NK-92 treated with Interleukin-12 subunit alpha and Interleukin-12 subunit beta, amount 100 ng/mL, for 24 hours (cell line): ENCODE results near the gene SREBF1.

Experiments used
- DNase-seq: peaks from one replicate; lab custom pipeline; 2025; lab: John Stamatoyannopoulos, UW

Gene SREBF1

GRCh38 chr17:17836818-17837379 is at the start of gene SREBF1:
Gene SREBF1, minus strand, starts transcription at chr17:17836986. Its CDS starts 169 bp downstream, at chr17:17836817.
- DNase-seq, result peak; percentile 18

GRCh38 chr17:17886226-17886625 is 49.4 kb upstream of the SREBF1 start:
- DNase-seq, result no peak

GRCh38 chr17:17884391-17885357 is 47.9 kb upstream of the SREBF1 start:
- no peak for DNase-seq

- no peak for DNase-seq
Observed at GRCh38 chr17:17883801-17884200, 47.0 kb upstream of the SREBF1 start.

- no peak for DNase-seq
Observed at GRCh38 chr17:17882082-17882581, 45.3 kb upstream of the SREBF1 start.

- DNase-seq, result no peak
Observed at GRCh38 chr17:17880577-17881196, 43.9 kb upstream of the SREBF1 start.

DNA sequence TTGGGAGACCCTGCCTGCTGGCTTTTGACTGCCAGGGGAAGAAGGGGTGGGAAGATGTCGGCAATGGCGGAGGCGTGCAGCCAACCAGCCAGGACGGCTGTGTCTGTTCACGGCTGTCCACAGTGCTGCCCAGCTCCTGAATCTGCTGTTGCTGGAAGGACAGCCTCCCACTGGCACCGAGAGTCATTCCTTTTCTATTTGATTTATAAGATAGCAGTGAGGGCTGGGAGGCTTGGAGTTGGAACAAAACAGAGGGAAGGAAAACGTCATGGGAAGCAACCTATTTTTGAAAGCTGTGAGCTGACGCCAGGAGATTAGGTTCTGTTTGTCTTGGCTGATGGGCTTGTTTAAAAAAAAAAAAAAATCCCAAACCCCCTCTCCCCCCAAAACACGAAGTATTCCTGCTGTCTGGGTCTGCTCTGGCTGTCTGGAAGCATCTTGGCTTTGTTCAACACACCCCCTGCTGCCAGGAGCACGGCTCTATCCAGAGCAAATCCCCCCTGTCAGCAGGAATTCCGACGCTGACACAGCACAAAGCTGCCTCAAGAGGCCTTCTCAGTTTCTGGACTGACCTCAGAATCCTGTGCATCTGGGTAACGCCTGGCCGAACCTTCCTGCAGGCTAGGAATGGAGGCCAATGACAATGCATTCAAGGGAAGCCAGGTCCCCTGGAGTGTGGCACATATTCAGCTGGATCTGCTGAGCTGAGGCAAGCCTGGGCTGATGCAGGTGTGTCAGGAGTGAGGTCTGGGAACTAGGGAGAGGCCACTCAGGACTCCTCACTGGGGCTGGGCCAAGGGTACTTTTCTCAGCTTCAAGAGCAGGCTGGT is 41.0 kb upstream of the SREBF1 start:
- DNase-seq, result no peak

- no peak for DNase-seq
Observed at GRCh38 chr17:17876959-17877528, 40.3 kb upstream of the SREBF1 start.

GRCh38 chr17:17874478-17874877 is 37.7 kb upstream of the SREBF1 start:
- no peak for DNase-seq

DNA sequence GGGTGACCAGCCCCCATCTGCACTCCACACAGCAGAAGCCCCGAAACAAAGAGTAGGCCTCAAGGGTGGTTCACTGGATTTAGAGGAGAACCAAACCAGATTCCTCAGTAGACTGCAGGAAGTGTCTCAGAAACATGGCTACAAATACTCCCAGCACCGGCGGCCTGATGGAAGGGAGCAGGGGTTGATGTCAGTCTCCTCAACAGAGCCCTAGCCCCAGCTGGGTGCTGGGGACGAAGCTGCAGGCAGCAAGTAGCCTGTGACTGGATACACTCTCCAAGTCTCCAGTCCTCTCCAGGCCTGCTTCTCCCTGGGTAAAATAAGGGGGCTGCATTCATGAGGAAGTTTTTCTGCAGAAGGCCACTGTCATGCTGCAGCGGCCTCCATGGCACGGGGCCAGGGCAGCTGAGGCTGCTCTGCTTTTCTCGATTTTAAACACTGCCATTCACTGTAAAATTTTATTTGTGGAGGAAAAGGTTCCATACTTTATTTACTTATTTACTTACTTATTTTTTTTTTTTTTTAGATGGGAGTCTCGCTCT is 36.7 kb upstream of the SREBF1 start:
- no peak for DNase-seq

- DNase-seq, result no peak
Observed at GRCh38 chr17:17872547-17873345, 36.0 kb upstream of the SREBF1 start.

GRCh38 chr17:17871913-17872312 is 35.1 kb upstream of the SREBF1 start:
- no peak for DNase-seq

- DNase-seq, result no peak
Observed at GRCh38 chr17:17870247-17870646, 33.5 kb upstream of the SREBF1 start.

DNA sequence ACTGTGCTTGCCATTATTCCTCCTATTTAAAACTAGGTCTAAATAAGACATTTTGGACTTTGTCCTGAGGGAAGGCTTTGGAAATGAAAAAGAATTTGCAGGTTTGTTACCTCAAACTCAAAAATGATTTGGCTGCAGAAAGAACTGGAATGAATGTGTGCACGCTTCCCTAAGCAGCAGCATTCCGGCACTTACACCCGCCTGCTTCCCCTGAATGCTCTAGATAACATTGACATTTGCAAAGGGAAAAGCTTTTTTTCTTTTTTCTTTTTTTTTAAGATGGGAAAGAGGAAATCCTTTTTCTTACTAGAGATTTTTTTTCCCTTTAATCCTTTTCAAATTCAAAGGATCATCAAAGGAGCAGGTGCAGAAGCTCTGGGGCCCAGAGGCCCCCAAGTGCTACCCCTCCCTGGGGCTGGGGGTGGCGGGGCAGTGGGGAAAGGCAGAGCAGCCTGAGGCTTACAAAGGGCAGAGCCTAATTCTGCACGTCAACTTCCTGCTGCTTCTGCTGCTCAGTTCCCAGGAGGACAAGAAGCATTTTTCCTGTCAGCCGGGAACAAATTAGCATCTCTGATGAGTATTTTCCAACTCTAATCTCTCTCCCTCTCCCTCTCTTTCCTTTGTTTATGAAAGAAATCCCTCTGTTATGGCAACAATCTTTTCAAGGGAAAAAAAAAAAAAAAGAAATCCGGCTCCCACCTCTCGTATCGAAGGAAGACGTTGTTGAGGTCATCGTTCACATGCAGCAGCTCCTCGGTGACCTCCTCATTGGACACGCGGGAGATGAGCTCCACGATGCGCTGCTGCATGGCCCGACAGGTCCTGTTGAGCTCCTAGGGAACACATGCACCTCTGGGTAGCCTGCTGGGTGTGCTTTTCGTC is 32.1 kb upstream of the SREBF1 start:
- no peak for DNase-seq

GRCh38 chr17:17866897-17867296 is 30.1 kb upstream of the SREBF1 start:
- no peak for DNase-seq

- DNase-seq, result no peak
Observed at GRCh38 chr17:17866425-17866824, 29.6 kb upstream of the SREBF1 start.

DNA sequence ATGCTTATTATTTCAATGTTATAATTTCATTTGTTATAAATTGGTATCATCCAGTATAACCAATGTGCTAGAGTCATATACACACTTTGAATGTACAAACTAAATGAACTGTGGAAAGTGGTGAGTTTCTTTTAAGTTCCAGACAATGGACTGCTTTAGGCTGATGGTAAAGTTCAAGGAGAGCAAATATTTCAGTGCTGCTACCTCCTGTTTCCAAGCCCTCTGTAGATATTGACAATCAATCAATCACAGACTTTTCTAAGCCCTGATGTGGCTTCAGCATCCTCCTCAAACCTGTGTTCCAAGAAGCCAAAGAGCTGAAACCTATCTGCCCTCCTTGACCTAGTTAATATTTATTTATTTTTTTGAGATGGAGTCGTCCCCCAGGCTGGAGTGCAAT is 28.2 kb upstream of the SREBF1 start:
- no peak for DNase-seq

DNA sequence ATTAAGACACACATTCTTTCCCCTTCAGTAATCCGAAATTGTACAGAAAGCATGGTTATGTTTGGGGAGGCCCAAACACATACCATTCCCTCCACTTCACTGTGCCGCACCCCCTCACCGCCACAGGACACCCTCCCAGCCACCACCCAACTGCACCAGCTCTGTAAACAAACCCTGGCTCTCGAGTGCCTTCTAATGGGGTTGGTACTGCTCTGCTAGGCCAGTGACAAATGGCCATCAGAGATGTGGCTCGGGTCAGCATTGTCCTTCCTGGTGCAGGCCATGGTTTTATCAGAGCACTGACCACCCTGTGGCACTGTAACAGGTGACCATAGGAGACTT is 24.0 kb upstream of the SREBF1 start:
- no peak for DNase-seq
